ENCODE data around the gene GUF1. TPM values are rescaled to one million over a fixed set of nuclear protein-coding genes. Genes with fewer than 3 reads are reported as not detected.

Gene GUF1
- total and polyA plus RNA-seq, 2 of the 13 experiments (the other 11 are each of a cell fraction or from before 2014, with no cell fraction given), result 10.3 to 24.6 TPM

- TF ChIP-seq ZBTB4 (CRISPR knock-in tag; IDR thresholded peaks at IDR 0.05; ENCODE audit: borderline replicate concordance), result peak; percentile 49; the same call in 1 of the 2 replicates
- TF ChIP-seq RBAK (CRISPR knock-in tag; IDR thresholded peaks at IDR 0.05), result peak; percentile 47; the same call in 1 of the 2 replicates
- no peak for TF ChIP-seq CENPT (CRISPR knock-in tag; IDR thresholded peaks at IDR 0.05; ENCODE audit: low read depth)
- TF ChIP-seq ZNF605 (CRISPR knock-in tag; IDR thresholded peaks at IDR 0.05), result peak; percentile 96
- TF ChIP-seq ZNF576 (CRISPR knock-in tag; IDR thresholded peaks at IDR 0.05), result no peak
- TF ChIP-seq NFYB (CRISPR knock-in tag; IDR thresholded peaks at IDR 0.05), result peak; percentile 65
- TF ChIP-seq SIN3A (IDR thresholded peaks at IDR 0.05; ENCODE audit: borderline replicate concordance, low read depth, low read length), result peak; percentile 25; the same call in 1 of the 2 replicates
- peak; percentile 68; the same call in 1 of the 2 replicates for TF ChIP-seq ZSCAN22 (CRISPR knock-in tag; IDR thresholded peaks at IDR 0.05)
- peak; percentile 66; the same call in 1 of the 2 replicates for TF ChIP-seq ZSCAN29 (CRISPR knock-in tag; conservative IDR thresholded peaks at IDR 0.05)
- 0 out of 2 replicates have a peak, but pooled peaks have one; percentile 25 for TF ChIP-seq ZNF503 (CRISPR knock-in tag; IDR thresholded peaks at IDR 0.05)
- peak; percentile 42; the same call in 1 of the 2 replicates for TF ChIP-seq RARA (CRISPR knock-in tag; IDR thresholded peaks at IDR 0.05)
- peak; percentile 97 for TF ChIP-seq DMTF1 (CRISPR knock-in tag; IDR thresholded peaks at IDR 0.05)
- peak; percentile 71 for TF ChIP-seq E2F5 (CRISPR knock-in tag; conservative IDR thresholded peaks at IDR 0.05)
- no peak; the same call in 1 of the 2 replicates for TF ChIP-seq MIER3 (CRISPR knock-in tag; IDR thresholded peaks at IDR 0.05; ENCODE audit: borderline replicate concordance)
- peak; percentile 80 for TF ChIP-seq ZNF501 (CRISPR knock-in tag; IDR thresholded peaks at IDR 0.05)
- TF ChIP-seq SKIL (CRISPR knock-in tag; IDR thresholded peaks at IDR 0.05; ENCODE audit: borderline replicate concordance), result no peak; the same call in 1 of the 2 replicates
- no peak for TF ChIP-seq SIN3B (IDR thresholded peaks at IDR 0.05; ENCODE audit: low read length)
These were observed 48.0 kb downstream of the GUF1 start, which contains the start of gene GNPDA2 (continued) for GRCh38 chr4:44726038-44726871.

Data from HepG2 (cell line).